ENCODE data around the gene GAK.

DNA sequence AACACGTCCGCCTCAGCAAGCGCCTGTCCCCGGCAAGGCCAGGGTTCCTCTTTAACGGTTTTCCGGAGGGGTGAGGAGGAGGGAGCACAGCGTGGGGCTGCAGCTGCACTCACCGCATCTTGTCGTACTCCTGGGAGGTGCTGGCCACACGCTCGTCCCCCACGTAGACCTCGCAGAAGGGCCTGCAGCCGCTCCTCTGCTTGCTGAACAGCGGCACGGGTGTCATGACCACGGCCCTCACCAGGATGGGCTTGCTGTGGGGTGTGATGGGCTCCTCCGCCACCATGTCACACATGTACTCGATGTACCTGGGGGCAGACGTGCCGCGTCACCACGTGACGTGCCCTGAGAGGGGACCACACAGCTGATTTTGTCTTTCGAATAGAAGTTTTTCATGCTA lies 54.6 kb downstream of the GAK start:
- TF ChIP-seq, protein P1, sequence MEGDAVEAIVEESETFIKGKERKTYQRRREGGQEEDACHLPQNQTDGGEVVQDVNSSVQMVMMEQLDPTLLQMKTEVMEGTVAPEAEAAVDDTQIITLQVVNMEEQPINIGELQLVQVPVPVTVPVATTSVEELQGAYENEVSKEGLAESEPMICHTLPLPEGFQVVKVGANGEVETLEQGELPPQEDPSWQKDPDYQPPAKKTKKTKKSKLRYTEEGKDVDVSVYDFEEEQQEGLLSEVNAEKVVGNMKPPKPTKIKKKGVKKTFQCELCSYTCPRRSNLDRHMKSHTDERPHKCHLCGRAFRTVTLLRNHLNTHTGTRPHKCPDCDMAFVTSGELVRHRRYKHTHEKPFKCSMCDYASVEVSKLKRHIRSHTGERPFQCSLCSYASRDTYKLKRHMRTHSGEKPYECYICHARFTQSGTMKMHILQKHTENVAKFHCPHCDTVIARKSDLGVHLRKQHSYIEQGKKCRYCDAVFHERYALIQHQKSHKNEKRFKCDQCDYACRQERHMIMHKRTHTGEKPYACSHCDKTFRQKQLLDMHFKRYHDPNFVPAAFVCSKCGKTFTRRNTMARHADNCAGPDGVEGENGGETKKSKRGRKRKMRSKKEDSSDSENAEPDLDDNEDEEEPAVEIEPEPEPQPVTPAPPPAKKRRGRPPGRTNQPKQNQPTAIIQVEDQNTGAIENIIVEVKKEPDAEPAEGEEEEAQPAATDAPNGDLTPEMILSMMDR (IDR thresholded peaks at IDR 0.05; ENCODE audit: insufficient read depth, low read depth, low read length) = no peak
- TF ChIP-seq EZH2 (IDR thresholded peaks at IDR 0.05; ENCODE audit: insufficient read depth, low read length) = no peak

Data from astrocyte (in vitro differentiated cells and primary cell).